ENCODE data around the gene TANC1.

Gene TANC1

DNA sequence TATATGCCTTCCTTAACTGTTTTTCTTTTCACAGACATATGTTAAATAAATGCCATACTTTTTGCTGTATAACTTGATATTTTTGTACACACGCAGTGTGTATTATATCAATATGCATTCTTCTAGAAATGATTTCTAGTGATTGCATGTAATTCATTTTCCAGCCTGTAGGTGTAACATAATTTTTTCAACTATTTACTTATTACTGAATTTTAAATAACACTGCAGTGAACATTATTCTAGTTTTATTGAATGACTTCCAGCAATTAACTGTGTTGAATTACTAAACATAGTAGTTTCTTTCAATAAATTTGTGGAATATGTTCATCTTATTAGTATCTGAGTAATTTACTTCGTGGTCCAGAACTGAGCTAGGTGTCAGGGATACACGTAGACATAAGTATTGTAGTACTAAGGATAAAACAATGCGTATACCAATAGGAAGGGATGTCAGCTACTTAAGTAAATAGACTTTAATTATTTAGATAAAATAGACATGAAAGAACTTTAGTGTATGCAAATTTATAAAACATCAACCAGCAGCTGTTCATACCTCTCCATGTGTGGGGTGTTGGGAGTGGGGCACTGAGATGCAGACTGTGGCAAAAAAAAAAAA, 28.0 kb downstream of the TANC1 start:
- no peak for DNase-seq

DNA sequence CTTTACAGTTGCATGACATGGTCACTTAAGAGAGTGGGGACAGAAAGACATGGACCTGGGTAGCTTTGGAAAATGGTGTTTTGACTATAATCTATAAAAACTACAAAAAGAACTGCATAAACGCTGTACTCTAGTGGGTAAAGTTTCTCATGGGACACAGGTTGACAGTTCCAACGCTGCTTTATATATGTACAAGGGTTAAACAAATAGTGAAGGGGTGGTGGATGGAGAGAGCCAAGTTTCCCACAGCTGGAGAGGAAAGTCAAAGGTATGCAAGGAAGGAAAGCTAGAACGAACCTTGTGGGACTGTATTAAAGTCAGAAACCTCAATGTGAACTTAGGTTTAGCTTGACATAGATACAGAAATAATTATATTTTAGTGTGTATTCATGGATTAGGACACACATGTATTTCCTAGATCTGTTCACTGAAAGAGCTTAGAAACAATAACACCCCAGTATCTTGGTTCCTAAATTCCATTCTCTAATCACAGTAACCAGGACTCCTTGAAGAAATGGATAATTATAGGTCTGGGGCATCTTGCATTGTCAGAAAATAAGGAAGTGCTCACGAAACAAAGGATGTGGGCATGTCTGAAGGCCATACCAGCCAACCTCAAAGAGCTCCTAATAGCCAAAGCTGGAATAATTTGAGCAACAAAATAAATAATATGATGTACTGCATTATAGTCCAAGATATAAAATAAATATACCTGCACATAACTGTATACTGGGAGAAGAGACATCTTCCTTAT, 28.8 kb downstream of the TANC1 start:
- no peak for DNase-seq

DNA sequence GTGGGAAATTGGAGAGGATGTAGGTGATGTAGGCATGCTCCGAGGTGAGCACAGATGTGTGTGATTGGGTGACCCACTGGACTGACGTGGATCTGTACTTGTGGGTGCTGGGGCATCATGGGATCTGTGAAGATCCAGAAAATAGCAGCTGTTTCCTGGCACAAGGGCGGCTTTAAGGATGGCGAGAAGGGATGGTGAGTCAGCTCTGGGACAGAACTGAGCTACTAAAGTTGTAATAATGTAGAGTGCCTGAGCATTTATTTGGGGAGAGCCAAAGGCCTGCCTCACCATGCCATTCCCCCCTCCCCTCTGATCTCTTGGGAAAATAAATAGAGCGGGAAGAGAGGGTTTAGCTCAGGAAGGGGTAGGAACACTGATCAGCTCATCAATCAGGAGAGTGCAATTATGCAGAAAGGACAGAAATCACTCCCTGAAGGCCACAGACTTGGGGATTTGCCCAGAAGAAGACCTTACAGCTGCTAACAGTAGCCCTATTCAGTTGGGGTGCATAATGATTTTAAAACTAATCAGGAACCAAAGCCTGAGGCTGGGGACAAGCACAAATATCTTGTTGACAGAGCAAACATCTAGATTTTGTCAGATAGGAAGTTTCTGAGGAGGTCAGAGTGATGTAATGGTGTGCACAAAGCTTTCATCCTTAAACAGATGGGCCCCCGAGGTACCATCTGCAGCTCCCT, 30.3 kb downstream of the TANC1 start:
- DNase-seq, result no peak

DNA sequence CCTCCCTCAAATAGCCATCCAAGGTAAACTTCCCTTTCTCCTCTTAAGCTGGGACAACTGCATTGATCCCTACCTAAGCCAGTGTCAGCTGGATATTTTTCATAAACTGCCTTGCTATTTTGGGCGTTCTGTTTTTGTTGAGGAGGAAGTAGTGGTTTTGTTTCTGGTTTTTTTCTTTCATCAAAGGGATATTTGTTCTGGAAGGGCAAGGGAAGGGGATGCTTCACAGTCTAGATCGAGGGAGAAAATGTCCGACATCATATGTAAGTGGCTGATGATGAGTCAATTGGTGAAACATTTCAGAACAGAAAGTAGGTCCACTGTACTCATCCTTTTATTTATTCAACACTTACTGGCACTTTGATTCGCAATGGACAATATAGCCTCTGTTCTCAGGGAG, 31.0 kb downstream of the TANC1 start:
- DNase-seq, result no peak

DNA sequence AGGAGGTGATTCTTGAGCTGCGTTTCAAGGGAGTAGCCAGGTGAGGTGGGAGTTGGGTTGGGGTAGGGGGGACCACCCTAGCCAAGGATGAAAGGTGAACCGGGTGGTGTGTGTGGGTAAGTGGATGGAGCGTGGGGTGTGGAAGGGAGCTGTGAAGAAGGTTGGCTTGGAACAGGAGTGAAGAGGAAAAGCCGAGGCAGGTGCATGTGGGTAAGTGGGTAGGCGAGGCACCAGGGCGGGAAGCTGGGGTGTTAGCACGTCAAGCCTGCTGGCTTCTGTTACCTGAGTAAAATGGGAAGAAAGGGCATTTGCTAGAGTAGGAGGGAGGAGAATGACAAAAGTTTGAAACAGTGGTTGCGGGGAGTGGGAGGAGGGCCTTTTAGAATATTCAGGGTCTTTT, 31.6 kb downstream of the TANC1 start:
- DNase-seq, result no peak

DNA sequence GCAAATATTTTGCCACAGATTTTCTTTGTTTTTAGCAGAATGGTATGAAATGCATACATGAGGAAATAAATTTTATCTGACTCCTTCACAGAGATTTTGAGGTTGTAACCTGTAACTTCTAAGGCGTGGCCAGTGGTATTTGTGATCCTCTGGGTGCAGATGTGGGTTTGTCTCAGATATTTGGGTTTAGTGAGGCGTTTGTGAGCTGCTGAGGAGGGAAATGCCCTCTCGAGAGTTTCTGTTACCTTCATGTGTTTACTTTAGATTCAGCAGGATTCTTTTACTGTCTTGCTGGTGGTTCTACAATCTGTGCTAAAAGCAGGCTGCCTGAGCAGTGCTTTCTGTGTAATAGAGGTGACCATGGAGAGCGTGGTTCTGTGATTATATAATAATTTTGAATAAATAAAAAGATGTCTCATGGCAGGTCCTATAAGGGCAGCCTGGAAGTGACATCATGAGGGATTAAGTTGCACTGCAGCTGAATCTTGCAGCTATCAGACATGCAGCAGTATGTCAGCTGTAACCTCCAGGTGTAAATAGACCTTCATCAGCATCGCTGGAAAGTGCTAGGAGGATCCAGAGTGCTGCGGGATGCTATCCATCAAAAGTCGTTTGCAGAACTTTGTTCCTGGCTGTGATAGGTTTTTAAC, 34.1 kb downstream of the TANC1 start:
- DNase-seq, result no peak

DNA sequence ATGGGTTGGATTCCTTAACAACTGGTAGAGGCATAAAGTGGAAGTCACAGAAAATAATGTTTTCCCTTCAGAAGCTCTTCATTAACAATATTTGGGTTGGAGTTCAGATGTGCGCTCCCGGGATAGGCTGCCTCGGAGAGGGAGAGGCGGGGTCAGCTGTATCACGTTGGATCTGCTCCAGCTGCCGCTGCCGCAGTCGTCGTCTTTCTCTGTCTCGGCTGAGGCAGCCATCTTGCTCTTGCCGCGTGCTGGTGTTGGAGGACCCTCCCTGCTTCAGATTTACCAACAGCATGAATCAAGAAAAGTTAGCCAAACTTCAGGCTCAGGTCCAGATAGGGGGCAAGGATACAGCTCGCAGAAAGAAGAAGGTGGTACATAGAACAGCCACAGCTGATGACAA, 35.1 kb downstream of the TANC1 start:
- no peak for DNase-seq

DNA sequence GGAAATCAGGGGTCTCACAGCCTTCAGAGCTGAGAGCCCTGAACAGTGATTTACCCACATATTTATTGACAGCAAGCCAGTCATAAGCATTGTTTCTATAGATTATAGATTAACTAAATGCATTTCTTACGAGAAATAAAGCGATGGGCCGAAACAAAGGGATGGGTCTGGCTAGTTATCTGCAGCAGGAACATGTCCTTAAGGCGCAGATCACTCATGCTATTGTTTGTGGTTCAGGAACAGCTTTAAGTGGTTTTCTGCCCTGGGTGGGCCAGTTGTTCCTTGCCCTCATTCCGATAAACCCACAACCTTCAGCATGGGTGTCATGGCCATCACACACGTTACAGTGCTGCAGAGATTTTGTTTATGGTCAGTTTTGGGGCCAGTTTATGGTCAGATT, 36.4 kb downstream of the TANC1 start:
- DNase-seq, result no peak

DNA sequence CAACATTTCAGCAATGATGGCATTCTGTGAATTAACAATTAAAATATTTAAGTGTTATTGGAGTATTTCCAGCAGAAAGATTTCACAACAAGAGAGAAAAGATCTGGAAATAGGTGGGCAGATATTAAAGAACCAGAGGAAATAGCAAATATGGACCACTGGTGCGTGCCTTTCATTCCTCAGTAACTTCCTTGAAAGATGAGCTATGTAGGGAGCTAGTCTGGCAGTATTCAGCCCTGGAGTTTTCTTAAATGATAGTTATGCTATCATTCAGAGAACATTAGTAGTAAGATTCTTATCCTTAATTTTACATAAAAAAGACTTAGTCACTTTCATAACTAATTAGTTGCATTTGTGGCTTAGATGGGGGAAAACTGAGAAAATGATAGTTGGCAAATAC, 41.5 kb downstream of the TANC1 start:
- DNase-seq, result no peak

DNA sequence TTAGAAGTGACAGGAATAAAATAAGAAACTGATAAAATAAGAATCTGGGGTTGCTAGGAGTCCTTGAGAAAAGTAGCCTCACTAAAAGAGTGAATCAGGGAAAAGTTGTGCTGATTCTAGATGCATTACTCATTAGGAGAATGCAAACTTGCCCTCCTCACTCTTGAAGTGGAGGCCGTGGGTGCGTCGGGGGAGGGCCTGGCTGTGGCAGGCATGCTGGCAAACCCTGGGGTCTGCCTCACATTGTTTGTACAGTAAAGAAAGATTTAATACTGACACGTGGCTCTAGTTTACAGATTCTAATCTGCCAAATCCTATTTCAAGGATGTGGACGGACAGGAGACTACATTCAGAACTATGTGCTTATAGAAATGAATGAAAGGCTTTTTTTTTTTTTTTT, 41.9 kb downstream of the TANC1 start:
- no peak for DNase-seq

DNA sequence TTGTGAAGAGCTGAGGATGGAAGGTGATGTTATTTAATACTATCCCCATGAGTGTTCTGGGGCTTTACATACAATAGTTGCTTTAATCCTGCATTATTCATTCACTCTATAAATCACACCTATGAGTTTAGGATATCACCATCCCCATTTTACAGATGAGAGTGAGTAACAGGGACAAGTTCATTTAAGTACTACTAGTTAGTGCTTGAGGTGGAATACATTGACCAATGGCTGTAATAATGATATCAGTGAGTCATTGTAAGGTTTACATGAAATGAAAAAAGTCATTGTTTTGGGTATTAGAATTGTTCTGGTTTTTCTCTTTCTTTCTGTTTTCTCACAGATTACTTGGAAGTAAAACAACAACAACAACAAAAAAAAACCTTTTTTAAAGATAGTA, 42.5 kb downstream of the TANC1 start:
- DNase-seq, result no peak

DNA sequence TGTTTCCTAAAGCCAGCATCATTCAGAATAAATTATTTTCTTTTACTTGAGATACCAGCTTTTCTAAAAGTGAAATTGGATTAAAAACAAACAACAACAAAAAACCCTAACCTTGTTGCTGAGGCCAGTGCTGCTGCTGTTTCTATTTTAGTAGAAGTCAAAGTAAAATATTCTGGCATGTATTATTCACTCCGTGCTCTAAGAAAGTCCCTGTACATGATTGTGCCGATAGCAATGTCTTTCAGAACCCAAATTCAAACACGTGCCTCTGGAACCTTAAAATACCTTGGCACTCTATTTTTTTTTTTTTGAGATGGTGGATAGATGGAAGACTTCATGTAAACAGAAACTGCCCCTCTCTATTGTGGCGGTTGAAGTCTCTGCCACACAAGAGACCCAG, 43.7 kb downstream of the TANC1 start:
- DNase-seq, result no peak

DNA sequence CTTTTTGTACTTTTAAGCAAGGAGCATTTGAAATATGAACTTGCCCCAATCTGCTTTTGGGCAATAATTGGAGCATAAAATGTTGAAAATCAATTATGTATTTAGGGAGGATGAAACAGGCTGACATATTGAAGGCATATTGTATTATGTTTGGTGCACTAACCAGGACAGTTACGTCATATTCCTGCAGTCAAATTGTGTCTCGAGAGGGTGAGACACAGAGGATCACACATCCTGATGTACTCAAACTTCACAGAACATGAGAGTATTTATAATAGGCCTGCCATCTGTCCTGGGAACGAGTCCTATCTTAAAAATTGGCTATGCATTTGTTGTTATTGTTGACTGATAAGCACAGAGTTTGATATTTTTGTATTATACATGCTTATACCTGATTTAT, 44.7 kb downstream of the TANC1 start:
- DNase-seq, result no peak

DNA sequence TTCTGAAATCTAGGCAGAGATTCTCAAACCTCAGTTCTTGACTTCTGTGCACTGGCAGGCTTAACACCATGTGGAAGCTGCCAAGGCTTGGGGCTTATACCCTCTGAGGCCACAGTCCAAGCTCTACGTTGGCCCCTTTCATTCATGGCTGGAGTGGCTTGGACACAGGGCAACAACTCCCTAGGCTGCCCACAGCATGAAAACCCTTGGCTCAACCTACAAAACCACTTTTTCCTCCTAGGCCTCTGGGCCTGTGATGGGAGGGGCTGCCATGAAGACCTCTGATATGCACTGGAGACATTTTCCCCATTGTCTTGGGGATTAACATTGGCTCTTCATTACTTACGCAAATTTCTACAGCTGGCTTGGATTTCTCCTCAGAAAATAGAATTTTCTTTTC, 46.7 kb downstream of the TANC1 start:
- no peak for DNase-seq

DNA sequence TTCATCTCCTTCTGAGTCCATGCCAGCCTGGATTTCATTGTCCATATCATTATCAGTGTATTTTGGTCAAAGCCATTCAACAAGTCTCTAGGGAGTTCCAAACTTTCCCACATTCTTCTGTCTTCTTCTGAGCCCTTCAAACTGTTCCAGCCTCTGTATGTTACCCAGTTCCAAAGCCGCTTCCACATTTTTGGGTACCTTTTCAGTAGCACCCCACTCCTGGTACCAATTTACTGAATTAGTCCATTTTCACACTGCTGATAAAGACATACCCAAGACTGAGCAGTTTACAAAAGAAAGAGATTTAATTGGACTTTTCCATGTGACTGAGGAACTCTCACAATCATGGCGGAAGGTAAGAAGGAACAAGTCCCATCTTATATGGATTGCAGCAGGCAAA, 47.4 kb downstream of the TANC1 start:
- DNase-seq, result no peak

DNA sequence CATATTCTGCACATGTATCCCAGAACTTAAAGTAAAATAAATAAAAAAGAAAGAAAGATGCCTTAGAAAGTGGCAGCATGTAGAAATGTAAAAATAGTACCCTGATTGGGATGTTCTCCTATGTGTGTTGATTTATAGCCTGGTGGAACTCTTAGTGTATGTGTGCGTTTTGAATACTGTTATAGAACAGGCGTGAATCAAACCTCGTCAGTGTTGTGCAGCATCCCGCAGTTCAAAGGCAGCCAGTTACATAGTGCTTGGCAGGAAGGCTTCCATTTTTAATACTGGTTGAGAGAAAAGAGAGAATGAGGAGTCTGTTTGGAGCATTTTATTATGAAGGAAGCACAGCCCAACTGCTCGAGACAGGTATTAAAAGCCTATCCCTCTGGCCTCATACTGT, 49.4 kb downstream of the TANC1 start:
- no peak for DNase-seq

DNA sequence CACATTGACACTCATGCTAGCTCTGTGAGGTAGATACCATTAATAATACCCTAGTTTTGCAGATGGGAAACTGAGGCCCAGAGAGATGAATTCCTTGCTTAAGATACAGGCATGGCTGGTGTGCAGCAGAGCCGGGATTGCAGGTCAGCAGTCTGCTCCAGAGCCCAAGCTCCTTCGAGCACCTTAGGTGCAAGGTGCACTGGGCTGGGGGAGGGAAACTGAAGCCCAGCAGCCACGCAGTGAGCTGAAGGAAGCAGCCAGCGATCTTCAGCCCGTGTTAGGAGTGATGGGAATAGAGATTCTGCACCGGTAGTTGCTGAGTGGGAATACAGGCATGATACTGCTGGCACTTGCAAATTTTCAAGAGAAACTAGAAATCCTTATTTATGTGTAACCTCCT, 50.6 kb downstream of the TANC1 start:
- no peak for DNase-seq

DNA sequence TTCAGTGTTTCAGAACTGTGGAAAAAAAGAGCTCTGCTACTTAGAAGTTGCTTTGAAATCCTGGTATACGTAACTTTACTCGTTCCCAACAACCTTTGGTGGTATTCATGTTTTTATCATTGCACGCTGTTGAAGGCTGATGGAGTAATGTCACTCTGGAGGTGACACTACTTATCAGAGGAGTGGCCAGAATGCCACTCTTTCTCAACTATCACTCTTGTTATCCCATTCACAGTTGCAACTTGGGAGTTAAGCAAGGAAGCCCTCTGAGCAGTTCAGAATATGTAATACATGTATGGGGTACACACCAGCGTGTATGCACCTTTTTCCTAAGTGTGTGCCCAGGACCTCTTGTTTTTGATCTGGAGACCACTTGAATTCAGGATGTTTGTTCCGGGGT, 53.6 kb downstream of the TANC1 start:
- DNase-seq, result no peak

DNA sequence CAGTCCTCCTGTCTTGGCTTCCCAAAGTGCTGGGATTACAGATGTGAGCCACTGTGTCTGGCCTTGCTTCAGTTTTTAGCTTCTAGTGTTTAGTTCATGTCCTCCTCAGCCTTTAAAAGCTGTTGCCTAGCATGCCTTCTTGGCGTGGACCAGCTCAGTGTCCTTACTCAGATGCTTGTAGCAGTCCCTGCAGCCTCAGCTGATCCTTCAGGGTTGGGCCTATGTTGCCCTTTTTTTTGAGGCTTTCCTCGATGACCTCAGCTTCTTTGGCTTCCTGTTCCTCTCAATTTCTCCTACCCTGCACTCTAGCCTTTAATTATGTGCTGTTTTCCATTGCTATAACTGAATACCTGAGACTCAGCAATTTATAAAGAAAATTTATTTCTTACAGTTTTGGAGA, 57.7 kb downstream of the TANC1 start:
- no peak for DNase-seq

DNA sequence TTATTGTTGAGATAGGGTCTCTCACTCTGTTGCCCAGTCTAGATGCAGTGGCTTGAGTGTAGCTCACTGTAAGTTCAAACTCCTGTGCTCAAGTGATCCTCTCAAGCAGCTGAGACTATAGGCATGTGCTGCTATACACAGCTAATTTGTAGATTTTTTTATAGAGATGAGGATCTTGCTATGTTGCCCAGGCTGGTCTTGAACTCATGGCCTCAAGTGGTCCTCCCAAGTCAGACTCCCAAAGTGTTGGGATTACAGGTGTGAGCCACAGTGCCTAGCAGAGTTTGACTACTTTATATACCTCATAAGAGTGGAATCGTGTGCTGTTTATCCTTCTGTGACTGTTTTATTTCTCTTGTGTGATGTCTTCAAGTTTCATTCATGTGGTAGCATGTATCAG, 60.3 kb downstream of the TANC1 start:
- no peak for DNase-seq

DNA sequence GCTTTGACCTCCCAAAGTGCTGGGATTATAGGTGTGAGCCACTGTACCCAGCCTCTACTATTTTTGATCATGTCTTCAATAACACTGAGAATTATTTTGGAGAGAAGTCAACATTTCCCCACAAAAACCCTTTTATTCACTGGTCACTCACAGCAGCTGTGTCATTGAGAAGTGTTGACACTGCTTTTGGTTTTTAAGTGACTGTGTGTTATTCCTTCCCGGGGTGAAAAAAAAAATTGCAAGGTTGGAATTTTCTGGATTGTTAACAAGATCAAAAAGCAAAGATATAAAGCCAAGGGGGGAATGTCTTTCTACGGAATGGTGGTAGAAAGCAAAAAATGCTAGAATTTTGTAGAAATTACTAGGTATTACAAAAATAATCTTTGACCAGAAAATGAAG, 61.5 kb downstream of the TANC1 start:
- DNase-seq, result no peak

DNA sequence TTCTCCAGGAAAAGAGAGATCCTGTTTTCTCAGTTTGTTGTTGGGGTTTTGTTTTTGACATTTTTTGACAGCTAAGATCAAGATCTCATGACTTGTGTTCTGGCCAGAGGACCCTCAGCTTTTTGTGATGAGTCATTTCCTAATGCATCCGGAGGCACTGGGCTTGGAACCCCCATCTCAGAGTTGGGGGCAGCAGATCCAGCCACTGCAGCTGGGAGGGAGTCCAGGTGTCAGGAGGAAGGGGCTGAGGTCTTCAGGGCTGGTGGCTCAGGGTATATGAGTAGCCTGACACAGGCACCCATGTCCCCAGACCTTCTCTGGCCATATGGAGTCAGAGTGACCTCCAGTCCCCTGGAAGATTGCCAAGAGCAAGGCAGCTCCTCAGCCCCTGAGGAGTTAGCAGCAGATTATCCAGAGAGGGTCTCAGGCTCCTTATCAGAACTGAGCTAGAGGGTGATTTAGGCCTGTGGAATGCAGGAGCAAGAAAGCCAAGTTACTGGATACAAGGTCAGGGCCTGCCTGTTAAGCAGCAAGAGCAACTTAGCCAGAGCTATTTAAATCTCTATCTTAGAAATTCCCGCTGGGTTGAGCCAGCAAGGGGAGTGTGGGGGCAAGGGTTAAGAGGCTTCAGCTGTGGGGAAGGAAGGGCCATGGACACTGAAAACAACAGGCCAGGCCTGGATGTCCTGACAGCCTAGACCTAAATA, 62.4 kb downstream of the TANC1 start:
- DNase-seq, result no peak

DNA sequence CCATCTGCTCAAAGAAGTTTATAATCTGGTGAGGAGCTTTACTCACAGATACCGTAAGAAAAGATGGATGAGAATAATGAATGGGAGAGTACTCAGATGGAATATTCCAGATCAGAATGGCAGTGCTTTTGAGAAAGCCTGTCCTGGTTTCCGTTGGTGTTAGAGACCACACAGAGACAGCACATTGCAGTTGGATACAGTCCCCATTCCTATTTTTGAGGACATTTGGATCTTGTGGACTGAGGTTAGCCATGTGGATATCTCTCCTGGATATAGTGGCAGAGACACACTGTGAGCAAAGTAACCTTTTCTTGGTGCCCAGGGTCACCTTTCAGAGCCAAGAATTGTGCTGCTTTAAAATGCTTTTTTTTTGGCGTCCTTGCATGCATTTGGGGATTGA, 63.7 kb downstream of the TANC1 start:
- DNase-seq, result no peak
